ENCODE measurements around the gene MTRR.

MTRR gene

DNA sequence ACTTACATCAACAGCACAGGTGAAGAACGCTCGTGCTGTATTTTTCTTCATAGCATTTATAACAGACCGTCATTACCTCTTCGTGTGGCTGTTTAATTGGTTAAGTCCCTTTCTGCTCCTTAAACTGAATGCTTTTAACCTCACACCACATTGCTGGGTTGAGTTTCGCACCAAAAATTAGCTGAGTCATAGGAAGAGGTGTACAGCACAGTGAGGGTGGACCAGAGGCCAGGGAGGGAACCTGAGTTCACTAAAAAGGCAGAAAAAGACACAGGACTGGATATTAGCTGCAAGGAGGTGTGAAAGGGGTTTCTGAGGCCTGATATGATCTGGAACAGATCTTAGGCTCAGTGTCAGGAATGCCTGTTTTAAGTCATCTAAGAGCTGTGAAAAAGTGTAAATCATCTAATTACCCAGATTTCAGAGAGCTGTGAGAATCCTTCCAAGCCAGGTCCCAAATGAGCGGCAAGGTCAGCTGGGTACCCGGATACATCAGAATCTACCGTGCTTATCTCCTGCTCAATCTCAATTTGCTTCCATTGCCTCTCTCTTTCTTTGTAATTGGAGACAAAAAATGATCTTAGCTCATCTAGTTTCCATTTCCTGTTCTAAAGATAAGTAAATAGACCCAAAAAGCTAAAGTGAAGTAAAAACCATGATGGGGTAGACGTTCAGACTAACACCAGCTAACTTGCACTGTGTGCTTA is 10.9 kb upstream of the MTRR start:
- DNase-seq: no peak

DNA sequence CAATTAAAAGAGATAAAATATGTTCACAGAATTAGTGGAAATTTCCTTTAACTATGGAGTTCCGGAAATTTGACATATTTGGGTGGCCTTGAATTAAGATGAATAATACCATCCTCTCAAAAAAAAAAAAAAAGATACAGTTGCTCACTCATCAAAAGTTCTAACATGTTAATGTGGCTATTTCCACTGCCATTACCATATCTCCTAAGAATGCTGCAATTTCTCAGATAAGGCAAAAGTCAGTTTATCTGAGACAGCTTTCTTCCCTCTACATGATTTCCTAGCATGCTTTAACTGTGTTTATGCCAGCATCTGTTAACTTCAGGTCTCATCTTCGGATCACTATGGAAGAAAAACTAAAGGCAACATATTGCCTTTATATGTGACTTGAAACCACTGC is 2.8 kb upstream of the MTRR start:
- no peak for DNase-seq

DNA sequence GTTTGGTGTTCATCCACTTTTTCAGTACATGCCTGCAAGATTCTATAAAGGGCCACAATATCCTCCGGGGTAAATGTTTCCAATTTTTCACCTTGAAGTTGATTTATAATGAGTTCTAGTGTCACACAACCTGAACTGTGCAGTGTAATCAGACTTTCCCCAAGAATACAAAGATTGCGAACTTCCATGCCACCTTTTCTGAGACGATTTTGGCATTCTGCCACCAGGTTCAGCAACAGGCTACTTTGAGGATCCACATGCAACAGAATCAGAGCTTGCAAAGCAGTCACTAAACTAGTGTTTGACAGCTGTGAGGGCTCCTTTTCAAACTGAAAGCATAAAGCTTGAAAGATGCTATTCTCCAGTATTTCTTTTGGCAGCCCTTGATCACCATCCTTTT is 1.7 kb upstream of the MTRR start:
- no peak for DNase-seq

DNA sequence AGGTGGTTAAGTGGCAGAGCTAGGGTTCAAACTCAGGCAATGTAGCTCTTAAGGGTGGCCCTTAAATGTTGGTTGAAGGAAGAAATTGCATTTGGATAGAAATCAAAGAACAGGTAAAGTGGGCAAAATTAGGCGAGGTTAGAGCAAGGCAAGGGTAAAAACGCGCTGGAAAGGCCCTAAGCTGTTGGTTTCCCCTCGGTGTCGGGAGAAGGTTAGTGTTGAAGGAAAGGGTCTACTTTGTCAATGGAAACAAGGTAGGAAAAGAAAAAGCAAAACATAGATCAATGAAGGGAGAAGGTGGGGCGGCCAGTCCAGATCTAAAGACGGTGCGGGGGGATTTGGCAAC is 548 bp upstream of the MTRR start:
- DNase-seq: no peak

GRCh38 chr5:7869474-7870136 is 657 bp downstream of the MTRR start:
- DNase-seq: no peak

- no peak for DNase-seq
Observed at GRCh38 chr5:7871653-7872052, 2.7 kb downstream of the MTRR start.

- no peak for DNase-seq
Observed at GRCh38 chr5:7872517-7873130, 3.7 kb downstream of the MTRR start.

DNA sequence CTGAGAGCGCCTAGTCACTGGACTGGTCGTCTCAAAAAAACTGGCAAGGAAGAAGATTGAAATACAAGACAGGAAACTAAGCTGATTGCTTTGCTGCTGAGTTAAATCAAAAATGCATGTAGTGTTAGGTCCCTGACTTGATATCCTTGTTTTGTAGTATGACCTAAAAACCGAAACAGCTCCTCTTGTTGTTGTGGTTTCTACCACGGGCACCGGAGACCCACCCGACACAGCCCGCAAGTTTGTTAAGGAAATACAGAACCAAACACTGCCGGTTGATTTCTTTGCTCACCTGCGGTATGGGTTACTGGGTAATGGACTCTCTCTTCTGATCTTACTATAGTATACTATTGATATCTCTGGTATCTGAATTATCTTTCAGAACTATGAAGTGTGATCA is 4.3 kb downstream of the MTRR start:
- DNase-seq: no peak

DNA sequence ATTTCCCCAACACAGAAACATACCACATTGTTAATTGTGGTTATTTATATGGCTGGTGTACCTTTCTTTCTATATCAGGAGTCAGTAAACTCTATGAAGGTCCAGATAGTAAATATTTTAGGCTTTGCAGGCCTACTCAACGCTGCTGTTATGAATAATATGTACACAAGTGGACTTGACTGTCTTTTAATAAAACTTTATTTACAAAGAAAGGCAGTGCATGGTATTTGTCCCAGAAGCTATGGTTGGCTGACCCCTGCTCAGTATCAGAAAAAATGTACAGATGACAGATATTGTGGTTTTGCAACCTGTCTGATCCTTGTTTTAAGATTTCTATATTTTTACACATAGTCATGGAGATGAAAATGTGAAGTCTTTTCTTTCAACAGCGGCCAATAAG is 5.7 kb downstream of the MTRR start:
- DNase-seq: no peak

- DNase-seq: no peak
Observed at GRCh38 chr5:7875151-7875550, 6.2 kb downstream of the MTRR start.

GRCh38 chr5:7876867-7877266 is 7.9 kb downstream of the MTRR start:
- DNase-seq: no peak

DNA sequence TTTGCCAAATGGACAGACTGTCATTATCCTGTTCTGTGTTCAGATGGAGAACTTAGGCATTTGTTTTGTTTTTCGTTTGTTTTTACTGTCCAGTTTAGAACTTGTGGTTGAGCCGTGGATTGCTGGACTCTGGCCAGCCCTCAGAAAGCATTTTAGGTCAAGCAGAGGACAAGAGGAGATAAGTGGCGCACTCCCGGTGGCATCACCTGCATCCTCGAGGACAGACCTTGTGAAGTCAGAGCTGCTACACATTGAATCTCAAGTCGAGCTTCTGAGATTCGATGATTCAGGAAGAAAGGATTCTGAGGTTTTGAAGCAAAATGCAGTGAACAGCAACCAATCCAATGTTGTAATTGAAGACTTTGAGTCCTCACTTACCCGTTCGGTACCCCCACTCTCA is 8.9 kb downstream of the MTRR start:
- no peak for DNase-seq

GRCh38 chr5:7878381-7878873 is 9.5 kb downstream of the MTRR start:
- no peak for DNase-seq

DNA sequence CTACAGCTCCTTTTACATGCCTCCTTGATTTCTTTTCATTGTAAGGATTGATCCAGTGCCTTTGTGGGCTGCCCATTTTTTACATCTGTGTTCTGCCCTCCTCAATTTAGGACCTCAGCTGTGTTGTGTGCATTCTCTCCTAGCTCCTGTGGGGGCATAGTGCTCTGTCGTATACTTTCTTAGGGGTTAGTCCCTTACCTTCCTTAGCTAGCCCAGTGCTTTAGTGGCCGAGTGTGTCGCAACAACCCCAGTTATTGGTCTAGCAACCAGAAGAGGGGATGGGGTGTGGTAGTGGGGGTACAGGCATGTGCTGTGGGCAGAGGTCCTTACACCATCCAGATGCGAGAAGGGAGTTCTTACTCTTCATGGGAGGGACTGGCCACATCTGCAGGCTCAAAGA is 12.1 kb downstream of the MTRR start:
- DNase-seq: no peak

DNA sequence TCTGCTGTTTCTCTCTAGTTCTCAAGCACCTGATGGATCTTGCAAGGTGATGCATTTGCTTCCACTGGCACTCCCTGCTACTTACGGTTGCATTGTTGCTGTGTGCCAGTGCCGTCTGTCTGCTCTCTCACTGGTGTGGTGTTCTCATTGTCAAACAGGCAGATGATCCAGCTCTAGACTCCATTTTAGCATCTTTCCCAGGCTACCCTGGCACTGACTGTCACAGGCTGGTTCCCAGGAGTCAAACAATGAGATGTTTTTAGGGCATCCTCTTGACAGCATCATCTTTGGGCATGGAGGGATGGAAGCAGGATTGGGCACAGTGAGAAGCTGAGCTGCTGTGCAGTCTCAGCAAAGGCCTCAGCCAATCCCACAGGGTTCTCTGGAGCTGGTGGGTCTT is 12.9 kb downstream of the MTRR start:
- DNase-seq: no peak

GRCh38 chr5:7882926-7883325 is 14.0 kb downstream of the MTRR start:
- no peak for DNase-seq

- no peak for DNase-seq
Observed at GRCh38 chr5:7884491-7885267, 15.7 kb downstream of the MTRR start.

- no peak for DNase-seq
Observed at GRCh38 chr5:7886849-7887475, 18.0 kb downstream of the MTRR start.

DNA sequence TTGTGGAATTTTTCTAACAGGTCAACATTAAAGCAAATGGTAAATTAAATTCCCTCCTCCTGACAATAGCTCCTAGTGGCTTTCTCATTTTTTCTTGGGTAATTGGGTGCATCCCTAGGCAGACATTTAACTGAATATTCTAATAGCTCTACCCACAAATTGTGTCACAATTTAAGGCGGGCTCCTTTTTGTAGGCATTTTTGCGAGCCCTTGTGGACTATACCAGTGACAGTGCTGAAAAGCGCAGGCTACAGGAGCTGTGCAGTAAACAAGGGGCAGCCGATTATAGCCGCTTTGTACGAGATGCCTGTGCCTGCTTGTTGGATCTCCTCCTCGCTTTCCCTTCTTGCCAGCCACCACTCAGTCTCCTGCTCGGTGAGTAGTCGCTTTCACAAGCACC is 20.0 kb downstream of the MTRR start:
- no peak for DNase-seq

DNA sequence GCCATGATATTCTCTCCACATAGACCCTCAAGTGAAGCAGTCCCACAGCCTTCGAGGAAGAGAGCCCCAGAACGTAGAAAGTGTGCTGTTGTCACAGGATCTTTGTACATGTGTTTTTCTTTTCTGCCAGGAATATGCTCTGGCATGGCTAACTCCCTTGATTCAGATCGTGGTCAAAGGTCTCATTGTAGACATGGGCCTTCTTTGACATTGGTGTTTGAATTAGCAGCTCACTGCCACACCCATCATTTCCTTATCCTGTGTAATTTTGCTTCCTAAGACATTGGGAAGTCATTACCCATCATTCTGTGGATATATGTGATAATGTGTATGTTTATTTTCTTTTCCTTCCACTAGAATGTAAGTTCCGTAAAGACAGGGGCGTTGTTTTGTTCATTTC is 25.5 kb downstream of the MTRR start:
- no peak for DNase-seq

GRCh38 chr5:7894860-7895259 is 25.9 kb downstream of the MTRR start:
- DNase-seq: no peak

DNA sequence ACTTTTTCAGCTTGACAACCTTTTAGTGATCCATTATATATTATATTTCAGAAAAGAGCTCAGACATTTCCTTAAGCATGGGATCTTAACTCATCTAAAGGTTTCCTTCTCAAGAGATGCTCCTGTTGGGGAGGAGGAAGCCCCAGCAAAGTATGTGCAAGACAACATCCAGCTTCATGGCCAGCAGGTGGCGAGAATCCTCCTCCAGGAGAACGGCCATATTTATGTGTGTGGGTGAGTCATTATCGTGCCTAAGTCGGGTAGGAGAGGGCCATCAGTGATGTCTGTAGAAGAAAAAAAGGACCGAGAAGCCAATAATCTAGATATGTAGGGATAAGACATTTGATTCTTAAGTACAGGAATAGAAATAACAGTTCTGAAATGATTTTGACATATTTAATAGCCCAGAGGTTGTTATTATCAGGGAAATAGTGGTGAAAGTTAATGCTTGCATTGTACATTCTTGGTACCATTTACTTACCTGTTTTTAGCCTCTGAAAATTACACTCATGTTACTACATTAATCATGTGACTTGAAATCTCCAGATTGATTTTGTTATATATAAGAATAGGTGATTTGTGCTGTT is 28.2 kb downstream of the MTRR start:
- DNase-seq: no peak

- DNase-seq: no peak
Observed at GRCh38 chr5:7902201-7902600, 33.3 kb downstream of the MTRR start.

Measured in NCI-H1436 (cell line).